Caco-2 (cell line): ENCODE results near the gene RPS6KA3. TPM values are rescaled to one million over a fixed set of nuclear protein-coding genes. Genes with fewer than 3 reads are reported as not detected.

Experiments used
- BruUV-seq: library from RNA; stranded (reverse); fragments of 400-500 nt; replicated peaks from 2 replicates; lab custom pipeline; 2021; lab: Mats Ljungman, UMichigan
- CTCF ChIA-PET: fragments of 300-600 bp; sonication (Branson Sonifier 250); formaldehyde crosslinking; loops from one replicate; lab custom pipeline; 2022; ENCODE audit warnings: antibody characterized with exemption; lab: Charles Lee
- POLR2A ChIA-PET: fragments of 300-600 bp; sonication (Branson Sonifier 250); formaldehyde crosslinking; loops from one replicate; lab custom pipeline; 2022; ENCODE audit warnings: antibody characterized with exemption; lab: Charles Lee
- DNase-seq, 2 experiments: peaks; one replicate each; pipeline versions ENCODE4 v3.0.0 to v3.0.0-alpha.2; 2020 to 2022
- H3K27me3 ChIP-seq: replicated peaks from 2 replicates; pipeline ENCODE4 v1.6.0; 2011; ENCODE audit warnings: low read length; ENCODE audit not compliant: control insufficient read depth, insufficient read depth
- H3K36me3 ChIP-seq: 2 replicates; pipeline ENCODE4 v1.5.1; 2011; ENCODE audit warnings: low read length; ENCODE audit not compliant: control insufficient read depth, insufficient read depth
- H3K4me1 ChIP-seq: fragments of 250-450 bp; sonication (Bioruptor Pico); 2 replicates; pipeline ENCODE4 v1.5.1; 2020; ENCODE audit warnings: mild to moderate bottlenecking
- H3K4me3 ChIP-seq: 2 replicates; pipeline ENCODE4 v1.5.1; 2011; ENCODE audit warnings: low read depth, mild to moderate bottlenecking, control low read depth, low read length
- H3K9me3 ChIP-seq: fragments of 250-450 bp; sonication (Bioruptor Pico); 2 replicates; pipeline ENCODE4 v1.5.1; 2020; ENCODE audit warnings: mild to moderate bottlenecking, moderate library complexity
- H3K27ac Mint-ChIP-seq: one replicate; pipeline ENCODE4 v1.8.0; 2022; ENCODE audit warnings: mixed read lengths; ENCODE audit not compliant: unreplicated experiment
- H3K27me3 Mint-ChIP-seq: one replicate; pipeline ENCODE4 v1.8.0; 2022; ENCODE audit warnings: mixed read lengths; ENCODE audit not compliant: insufficient read depth, unreplicated experiment
- H3K36me3 Mint-ChIP-seq: one replicate; pipeline ENCODE4 v1.8.0; 2022; ENCODE audit warnings: mild to moderate bottlenecking, mixed read lengths; ENCODE audit not compliant: insufficient read depth, unreplicated experiment
- H3K4me1 Mint-ChIP-seq: one replicate; pipeline ENCODE4 v1.8.0; 2022; ENCODE audit warnings: low read depth, mixed read lengths; ENCODE audit not compliant: unreplicated experiment
- H3K4me3 Mint-ChIP-seq: one replicate; pipeline ENCODE4 v1.8.0; 2022; ENCODE audit warnings: mild to moderate bottlenecking, moderate library complexity, mixed read lengths; ENCODE audit not compliant: unreplicated experiment
- H3K9me3 Mint-ChIP-seq: one replicate; pipeline ENCODE4 v1.8.0; 2022; ENCODE audit warnings: mixed read lengths; ENCODE audit not compliant: unreplicated experiment
- CTCF ChIP-seq, 2 experiments: fragments of 200-600 bp in 1 of 2; IDR thresholded peaks; 1 replicate in 1 of 2; 2 replicates in 1 of 2; pipeline versions ENCODE4 v1.5.1 to v1.8.0; 2011 to 2022; ENCODE audit warnings: antibody characterized with exemption in 1 of 2, control low read depth in 1 of 2, inconsistent platforms in 1 of 2, low read depth in 1 of 2, low read length in 1 of 2, mild to moderate bottlenecking in 1 of 2, moderate library complexity in 1 of 2; ENCODE audit not compliant: insufficient read depth in 1 of 2, severe bottlenecking in 1 of 2, unreplicated experiment in 1 of 2
- intact Hi-C: fragments of 100-400 bp; cut with micrococcal nuclease; formaldehyde crosslinking; loops from one replicate; pipeline ENCODE4 v1.10.0; 2022; ENCODE audit not compliant: unreplicated experiment
- total RNA-seq: library from RNA; stranded (reverse); gene quantifications from 2 replicates; pipeline ENCODE4 v1.2.3, GENCODE V29; 2022

RPS6KA3 gene
- total RNA-seq, 1 experiment from 2014 or later = 104 TPM

GRCh38 chrX:20294284-20294683, 27.6 kb upstream of the RPS6KA3 start:
- H3K27ac Mint-ChIP-seq = no peak overlapping the region
- no peaks in the 10 kb centered on the region for H3K36me3 ChIP-seq

GRCh38 chrX:20285511-20285910, 18.8 kb upstream of the RPS6KA3 start:
- Histone ChIP-seq H3K4me1 (peaks cover 5% of the 10 kb centered on the region), H3K36me3 (no peaks in the 10 kb centered on the region), H3K4me3 (no peak overlapping the region), H3K9me3 (no peaks in the 10 kb centered on the region), H3K27me3 (no peaks in the 10 kb centered on the region)
- ChIA-PET POLR2A (no interaction called here), CTCF (no interaction called here)
- BruUV-seq = no TSS peak
- Mint-ChIP-seq H3K4me1 (peaks cover 15% of the 10 kb centered on the region), H3K9me3 (peaks cover 23% of the 10 kb centered on the region), H3K36me3 (no peaks in the 10 kb centered on the region), H3K27ac (no peak overlapping the region), H3K27me3 (no peaks in the 10 kb centered on the region), H3K4me3 (no peak overlapping the region)
- TF ChIP-seq CTCF (IDR thresholded peaks at IDR 0.05; ENCODE audit: insufficient read depth in 1 of 2, low read depth in 1 of 2, low read length in 1 of 2, severe bottlenecking in 1 of 2, unreplicated experiment in 1 of 2) = no peak
- no peak for DNase-seq
- intact Hi-C loops = no loop called here

More at GRCh38 chrX:20294284-20294683, 27.6 kb upstream of the RPS6KA3 start:
- H3K4me3 Mint-ChIP-seq = no peak overlapping the region
- ChIA-PET POLR2A (no interaction called here), CTCF (no interaction called here)
- BruUV-seq = no TSS peak
- no peaks in the 10 kb centered on the region for H3K9me3 ChIP-seq
- DNase-seq = no peak
- H3K27me3 ChIP-seq = no peaks in the 10 kb centered on the region
- no peaks in the 10 kb centered on the region for H3K27me3 Mint-ChIP-seq
- peaks cover 15% of the 10 kb centered on the region for H3K9me3 Mint-ChIP-seq
- no peak for TF ChIP-seq CTCF (IDR thresholded peaks at IDR 0.05; ENCODE audit: insufficient read depth in 1 of 2, low read depth in 1 of 2, low read length in 1 of 2, severe bottlenecking in 1 of 2, unreplicated experiment in 1 of 2)
- peaks cover 6% of the 10 kb centered on the region for H3K36me3 Mint-ChIP-seq
- no peak overlapping the region for H3K4me3 ChIP-seq
- intact Hi-C loops = no loop called here
- peaks cover 11% of the 10 kb centered on the region for H3K4me1 Mint-ChIP-seq
- no peaks in the 10 kb centered on the region for H3K4me1 ChIP-seq

- Mint-ChIP-seq H3K27ac (no peak overlapping the region), H3K4me3 (no peak overlapping the region), H3K9me3 (peaks cover 23% of the 10 kb centered on the region), H3K36me3 (no peaks in the 10 kb centered on the region), H3K27me3 (no peaks in the 10 kb centered on the region), H3K4me1 (peaks cover 18% of the 10 kb centered on the region)
- Histone ChIP-seq H3K4me3 (no peak overlapping the region), H3K4me1 (peaks cover 9% of the 10 kb centered on the region), H3K27me3 (no peaks in the 10 kb centered on the region), H3K9me3 (no peaks in the 10 kb centered on the region), H3K36me3 (no peaks in the 10 kb centered on the region)
- ChIA-PET POLR2A (no interaction called here), CTCF (no interaction called here)
- intact Hi-C loops = no loop called here
- BruUV-seq = no TSS peak
- no peak for DNase-seq
- TF ChIP-seq CTCF (IDR thresholded peaks at IDR 0.05; ENCODE audit: insufficient read depth in 1 of 2, low read depth in 1 of 2, low read length in 1 of 2, severe bottlenecking in 1 of 2, unreplicated experiment in 1 of 2) = no peak
Measured at GRCh38 chrX:20284992-20285391, 18.3 kb upstream of the RPS6KA3 start.
